Measurements from ENCODE around the gene UNC5CL. TPM values are rescaled to one million over a fixed set of nuclear protein-coding genes. Genes with fewer than 3 reads are reported as not detected.

UNC5CL gene
- total RNA-seq, 1 donor from 2014 or later: 1.6 TPM

Other genes starting within 250 kb of the UNC5CL start
- not detected for gene TSPO2, start 3.2 kb upstream of the UNC5CL start, total RNA-seq
- 0.57 TPM for gene APOBEC2, start 14.0 kb upstream of the UNC5CL start, total RNA-seq
- gene OARD1, start 33.1 kb upstream of the UNC5CL start, total RNA-seq: 24.1 TPM
- gene NFYA, start 33.8 kb upstream of the UNC5CL start, total RNA-seq: 33.2 TPM
- gene TREML1, start 115.1 kb upstream of the UNC5CL start, total RNA-seq: 0.86 TPM
- 9.4 TPM for gene TREM2, start 123.9 kb upstream of the UNC5CL start, total RNA-seq
- 0.16 TPM for gene TREML2, start 161.9 kb upstream of the UNC5CL start, total RNA-seq
- not detected for gene TREML4, start 189.1 kb upstream of the UNC5CL start, total RNA-seq
- gene TREM1, start 247.5 kb upstream of the UNC5CL start, total RNA-seq: 2.2 TPM